Ovary (tissue), 9 donors: ENCODE data around the gene GYPC. TPM values are rescaled to one million over a fixed set of nuclear protein-coding genes. Genes with fewer than 3 reads are reported as not detected.

Experiments used
- DNase-seq, 5 donors: peaks; one replicate each; pipeline ENCODE4 v3.0.0-alpha.2; 2019 to 2020
- H3K27ac ChIP-seq, 2 donors: fragments of 200-600 bp; one replicate each; pipeline versions ENCODE4 v1.5.1 to v1.8.0; 2019 to 2022
- H3K27me3 ChIP-seq: fragments of 200-600 bp; one replicate; pipeline ENCODE4 v1.8.0; 2022
- H3K36me3 ChIP-seq: fragments of 200-600 bp; sonication (generic); one replicate; pipeline ENCODE4 v1.5.1; 2019
- H3K4me1 ChIP-seq: one replicate; pipeline ENCODE4 v1.8.1; 2013; ENCODE audit warnings: mild to moderate bottlenecking, moderate library complexity; ENCODE audit not compliant: insufficient read depth
- H3K4me3 ChIP-seq: fragments of 200-600 bp; sonication (generic); one replicate; pipeline ENCODE4 v1.5.1; 2017
- H3K9me3 ChIP-seq, 2 donors: fragments of 200-600 bp in 1 of 2; sonication (generic) in 1 of 2; one replicate each; pipeline versions ENCODE4 v1.5.1 to v1.8.1; 2013 to 2019; ENCODE audit warnings: mild to moderate bottlenecking in 1 of 2, moderate library complexity in 1 of 2
- CTCF ChIP-seq, 3 donors: fragments of 450-650 bp in 2 of 3; fragments of 200-600 bp in 1 of 3; IDR thresholded peaks; one replicate each; pipeline versions ENCODE4 v1.5.1 to v1.8.0; 2016 to 2022; ENCODE audit warnings: antibody characterized with exemption in 3 of 3, mild to moderate bottlenecking in 1 of 3
- EP300 ChIP-seq: sonication (generic); formaldehyde crosslinking; IDR thresholded peaks from one replicate; pipeline ENCODE4 v1.6.1; 2017; ENCODE audit warnings: antibody characterized with exemption
- POLR2A ChIP-seq: fragments of 450-650 bp; IDR thresholded peaks from one replicate; pipeline ENCODE4 v1.6.1; 2017; ENCODE audit warnings: antibody characterized with exemption, mild to moderate bottlenecking, moderate library complexity
- WGBS, 3 donors: extraction: QIAGEN DNeasy Blood & Tissue Kit in 1 of 3; methylation state at CpG; one replicate each; pipeline versions ENCODE4 v1.1.5 to v1.1.7; 2013 to 2017; 5-methylcytosine and 5-hydroxymethylcytosine counted together
- intact Hi-C, 4 donors: fragments of 100-400 bp; cut with DNase I; formaldehyde crosslinking; loops; one replicate each; pipeline versions ENCODE4 v1.11.0 to v1.15.1; 2022 to 2023
- polyA plus RNA-seq, 2 donors: library from polyadenylated mRNA; stranded (reverse); fragments of 200-250 nt in 1 of 2; fragments of 350-450 nt in 1 of 2; fragmentation: Illumina TruSeq in 1 of 2; extraction: RNeasy Lipid Tissue Mini Kit (QIAGEN cat#74804) in 1 of 2; gene quantifications; one replicate each; pipeline ENCODE4 v1.2.3, GENCODE V29; 2013 to 2014
- total RNA-seq, 7 donors: library from RNA; depleted of rRNA in 2 of 7; stranded (reverse); fragments of >200 nt in 2 of 7; fragmentation: NEBNext Ultra II Directional in 3 of 7; extraction: Animal tissue kit (Norgen Biotek cat#: 25700) in 3 of 7; gene quantifications; one replicate each; pipeline versions ENCODE4 v1.1.0 to v1.2.4, GENCODE V29; 2016 to 2023
- donor health status: DM: no; HTN: no; CAD: no; lungs with moderate emphysema.
- donor health status: DM: no; HTN: no; CAD: no.
- donor health status: Bipolar disorder and iron deficiency.
- donor health status: DM: yes; HTN: yes; CAD: no.
- donor health status: DM: no; HTN: no; CAD: no.
- donor health status: DM: yes; HTN: yes; CAD: no.

The GYPC gene
- total and polyA plus RNA-seq, 9 donors: 70.1 to 151 (median 104) TPM

- Histone ChIP-seq H3K4me1 (peaks cover 29% of the 10 kb centered on the region), H3K36me3 (no peaks in the 10 kb centered on the region), H3K27me3 (no peaks in the 10 kb centered on the region), H3K4me3 (peak overlapping the region; percentile 74), H3K27ac (peak overlapping the region; percentile 87 to 100), H3K9me3 (no peaks in the 10 kb centered on the region)
- WGBS, 3 donors: 1 to 3% (median 1%) methylated on average over 20 to 38 of the region's 38 CpGs
- no peak for TF ChIP-seq EP300
- no peak for TF ChIP-seq POLR2A
- no peak for TF ChIP-seq CTCF (IDR thresholded peaks at IDR 0.05)
- DNase-seq: peak; percentile 47 to 77 (median 64)
- intact Hi-C loops: no loop called here
These were observed 631 bp downstream of the GYPC start for GRCh38 chr2:126656431-126657147.

GRCh38 chr2:126657148-126657635, 1.2 kb downstream of the GYPC start:
- intact Hi-C loops: no loop called here
- WGBS, 3 donors: 2 to 13% (median 6%) methylated on average over 16 of the region's 16 CpGs
- Histone ChIP-seq H3K27ac (peak overlapping the region; percentile 87 to 100), H3K4me3 (peak overlapping the region; percentile 74), H3K36me3 (no peaks in the 10 kb centered on the region), H3K4me1 (peaks cover 34% of the 10 kb centered on the region), H3K9me3 (no peaks in the 10 kb centered on the region), H3K27me3 (no peaks in the 10 kb centered on the region)
- peak; percentile 70 to 84 (median 77) for DNase-seq
- TF ChIP-seq CTCF (IDR thresholded peaks at IDR 0.05) (no peak), EP300 (no peak), POLR2A (peak; percentile 41)

- DNase-seq: peak; percentile 87 to 90 (median 88)
- Histone ChIP-seq H3K27me3 (no peaks in the 10 kb centered on the region), H3K27ac (peak overlapping the region; percentile 87 to 100), H3K36me3 (no peaks in the 10 kb centered on the region), H3K9me3 (no peaks in the 10 kb centered on the region), H3K4me3 (peak overlapping the region; percentile 74), H3K4me1 (peaks cover 34% of the 10 kb centered on the region)
- intact Hi-C loops: no loop called here
- TF ChIP-seq EP300 (peak; percentile 78), POLR2A (peak; percentile 41), CTCF (IDR thresholded peaks at IDR 0.05) (peak; percentile 13 to 30 (median 16))
- 1 to 3% (median 3%) methylated on average over 13 to 14 of the region's 14 CpGs for WGBS, 3 donors
These were observed 1.8 kb downstream of the GYPC start for GRCh38 chr2:126657636-126658318.

DNA sequence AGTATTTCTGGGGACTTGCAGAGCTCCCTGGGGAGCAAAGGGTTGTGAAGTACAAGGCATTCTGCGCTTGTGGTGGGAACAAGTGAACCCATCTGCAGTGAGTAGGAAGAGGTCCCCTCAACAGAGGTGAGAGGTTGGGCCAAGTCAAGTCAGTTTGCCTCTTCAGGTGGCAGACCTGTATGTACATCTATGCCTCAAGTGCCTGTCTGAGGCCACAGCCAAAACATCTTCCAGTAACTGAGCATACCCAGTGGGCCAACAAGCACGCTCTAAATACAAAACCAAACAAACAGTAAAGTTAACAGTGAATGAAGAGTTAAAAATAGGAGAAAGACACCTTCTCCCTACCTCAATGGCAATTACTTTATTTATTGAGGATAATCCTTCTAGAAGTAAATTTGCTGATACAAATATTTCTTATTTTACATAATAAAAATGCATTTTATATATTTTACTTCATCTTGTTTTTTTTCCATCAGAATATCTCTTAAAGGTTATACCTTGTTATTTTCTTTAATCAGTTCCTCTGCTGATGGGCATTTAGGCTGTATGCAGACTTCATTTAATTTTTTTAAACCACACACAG, 2.5 kb downstream of the GYPC start:
- Histone ChIP-seq H3K27ac (peak overlapping the region in 1 of 2 donors; percentile 100), H3K4me1 (peaks cover 36% of the 10 kb centered on the region), H3K27me3 (no peaks in the 10 kb centered on the region), H3K4me3 (no peak overlapping the region), H3K9me3 (no peaks in the 10 kb centered on the region), H3K36me3 (no peaks in the 10 kb centered on the region)
- TF ChIP-seq POLR2A (no peak), CTCF (IDR thresholded peaks at IDR 0.05) (peak in 1 of 3 donors; percentile 4), EP300 (no peak)
- intact Hi-C loops: no loop called here
- no peak for DNase-seq
- WGBS, 3 donors: 42 to 55% (median 42%) methylated on average over 2 of the region's 2 CpGs
